ENCODE data around the gene ETF1. TPM values are rescaled to one million over a fixed set of nuclear protein-coding genes. Genes with fewer than 3 reads are reported as not detected.

The ETF1 gene
- total and polyA plus RNA-seq, 9 of the 15 experiments (the other 6 are each of a cell fraction or from before 2014, with no cell fraction given): 53.7 to 209 (median 164) TPM

- TF ChIP-seq RBFOX2 (IDR thresholded peaks at IDR 0.05; ENCODE audit: low read depth, low read length): peak; percentile 64; the same call in 1 of the 2 replicates
- TF ChIP-seq TGIF2 (CRISPR knock-in tag; IDR thresholded peaks at IDR 0.05): no peak
- TF ChIP-seq HMGXB4 (CRISPR knock-in tag; IDR thresholded peaks at IDR 0.05): 0 out of 2 replicates have a peak, but pooled peaks have one; percentile 34
- no peak for TF ChIP-seq ZBTB1 (CRISPR knock-in tag; IDR thresholded peaks at IDR 0.05; ENCODE audit: borderline replicate concordance, low read depth)
- 0 out of 2 replicates have a peak, but pooled peaks have one; percentile 44 for TF ChIP-seq ZNF232 (CRISPR knock-in tag; IDR thresholded peaks at IDR 0.05)
- TF ChIP-seq POLR2G (IDR thresholded peaks at IDR 0.05; ENCODE audit: low read depth, low read length): peak; percentile 47
- H3K4me3 ChIP-seq: no peak overlapping the region
- DNase-seq (ENCODE audit: extremely low read depth in 1 of 4, low spot score in 3 of 4) (no peak), FAIRE-seq (no peak), ATAC-seq (no peak)
- POLR2A ChIA-PET: interaction anchor here (0.6 to 0.8 kb wide), 3 partner anchors 16 to 375 kb away, joined by 3 to 4 read pairs (median 3); no protein-coding TSS in a partner anchor
- BruUV-seq (replicated peaks): no TSS peak
- peaks cover 7 to 8% of the 10 kb centered on the region in 2 experiments; a peak in 4 of 5 replicates for H3K4me1 ChIP-seq (replicated peaks in 1 of 2; ENCODE audit: control insufficient read depth in 2 of 2, insufficient read depth in 2 of 2, low read length in 2 of 2)
- WGBS (ENCODE audit: insufficient coverage, low coverage, missing lambda C conversion rate): 98% methylated on average over 9 of the region's 9 CpGs
- no peaks in the 10 kb centered on the region for H3K27me3 ChIP-seq (ENCODE audit: control insufficient read depth in 2 of 2, insufficient read depth in 2 of 2, low read length in 2 of 2)
- no peak overlapping the region for H3K9ac ChIP-seq (ENCODE audit: insufficient read depth in 1 of 2, low read depth in 2 of 2, low read length in 2 of 2)
- CTCF ChIA-PET (ENCODE audit: low intra/inter-chr PET ratio): no interaction called here
- intact Hi-C loops (cut with micrococcal nuclease) (no loop called here), in situ Hi-C loops (cut with MboI) (no loop called here)
- no peaks in the 10 kb centered on the region; the same call in 1 of the 2 replicates for H4K20me1 ChIP-seq (replicated peaks; ENCODE audit: control insufficient read depth, insufficient read depth, low read length)
- H3K36me3 ChIP-seq (ENCODE audit: control insufficient read depth, insufficient read depth, low read length): peaks cover 86% of the 10 kb centered on the region
- peaks cover 96% of the 10 kb centered on the region for H3K79me2 ChIP-seq (ENCODE audit: control insufficient read depth, insufficient read depth, low read length)
- no peak overlapping the region; the same call in 2 of the 3 replicates for H3K27ac ChIP-seq (ENCODE audit: extremely low read depth, low read depth, low read length)
- H3K4me2 ChIP-seq (ENCODE audit: insufficient read depth, low read length): no peak overlapping the region
- H3K9me3 ChIP-seq (replicated peaks; ENCODE audit: control insufficient read depth, insufficient read depth, low read depth, low read length): no peaks in the 10 kb centered on the region
- H2AFZ ChIP-seq (ENCODE audit: low read depth, low read length): no peak overlapping the region
- no peaks in the 10 kb centered on the region for H3K9me1 ChIP-seq (ENCODE audit: control insufficient read depth, insufficient read depth, low read length)
Observed at GRCh38 chr5:138570871-138571270, 27.8 kb upstream of the ETF1 start.
